OCI-LY1 (cell line): ENCODE measurements around the gene THBS4.

ENCODE experiments used
- H2AFZ ChIP-seq: fragments of 200-600 bp; sonication (generic), shearing (Covaris generic); 2 replicates; pipeline ENCODE4 v1.6.0; 2014; ENCODE audit warnings: antibody characterized with exemption, mild to moderate bottlenecking, low read length
- H3F3A ChIP-seq: fragments of 200-600 bp; sonication (generic), shearing (Covaris generic); 2 replicates; pipeline ENCODE4 v1.6.0; 2014; ENCODE audit warnings: mild to moderate bottlenecking, antibody characterized with exemption, low read length, moderate library complexity; ENCODE audit not compliant: insufficient read depth
- H3K27ac ChIP-seq: fragments of 200-600 bp; sonication (generic); 2 replicates; pipeline ENCODE4 v1.5.1; 2014; ENCODE audit warnings: low read length, mixed run types, mild to moderate bottlenecking, low read depth; ENCODE audit not compliant: poor library complexity, severe bottlenecking
- H3K27me3 ChIP-seq: fragments of 200-600 bp; sonication (generic); 2 replicates; pipeline ENCODE4 v1.6.0; 2014; ENCODE audit warnings: antibody characterized with exemption, mild to moderate bottlenecking, low read length, moderate library complexity; ENCODE audit not compliant: insufficient read depth
- H3K36me3 ChIP-seq: fragments of 200-600 bp; sonication (generic); 2 replicates; pipeline ENCODE4 v1.6.1; 2014; ENCODE audit warnings: mild to moderate bottlenecking, antibody characterized with exemption, low read length, moderate library complexity, mixed read lengths; ENCODE audit not compliant: insufficient read depth
- H3K4me1 ChIP-seq: fragments of 200-600 bp; sonication (generic); 2 replicates; pipeline ENCODE4 v1.5.1; 2014; ENCODE audit warnings: mild to moderate bottlenecking, low read length, moderate library complexity; ENCODE audit not compliant: insufficient read depth, severe bottlenecking
- H3K4me2 ChIP-seq: fragments of 200-600 bp; sonication (generic), shearing (Covaris generic); 2 replicates; pipeline ENCODE4 v1.6.1; 2014; ENCODE audit warnings: low read length
- H3K4me3 ChIP-seq: fragments of 200-600 bp; sonication (generic); 2 replicates; pipeline ENCODE4 v1.5.1; 2014; ENCODE audit warnings: low read length, low read depth, mild to moderate bottlenecking, mixed read lengths; ENCODE audit not compliant: poor library complexity, severe bottlenecking
- H3K79me2 ChIP-seq: fragments of 200-600 bp; shearing (Covaris generic); 2 replicates; pipeline ENCODE4 v1.6.1; 2016; ENCODE audit warnings: mixed run types, low read length, mixed read lengths; ENCODE audit not compliant: insufficient read depth
- H3K9ac ChIP-seq: fragments of 200-600 bp; sonication (generic), shearing (Covaris generic); 2 replicates; pipeline ENCODE4 v1.6.1; 2014; ENCODE audit warnings: mild to moderate bottlenecking, low read length, mixed read lengths
- H3K9me2 ChIP-seq: fragments of 200-600 bp; sonication (generic), shearing (Covaris generic); 2 replicates; pipeline ENCODE4 v1.6.1; 2014; ENCODE audit warnings: low read depth, mild to moderate bottlenecking, low read length, mixed read lengths
- H3K9me3 ChIP-seq: fragments of 200-600 bp; shearing (Covaris generic); 2 replicates; pipeline ENCODE4 v1.6.1; 2014; ENCODE audit warnings: low read length, mixed read lengths
- H4K20me1 ChIP-seq: fragments of 200-600 bp; sonication (generic), shearing (Covaris generic); 2 replicates; pipeline ENCODE4 v1.6.0; 2016; ENCODE audit warnings: mild to moderate bottlenecking, low read length; ENCODE audit not compliant: insufficient read depth
- CTCF ChIP-seq: fragments of 200-600 bp; sonication (generic), shearing (Covaris generic); IDR thresholded peaks from 2 replicates; pipeline ENCODE4 v1.5.1; 2017; ENCODE audit warnings: mild to moderate bottlenecking, antibody characterized with exemption, low read length, moderate library complexity, mixed read lengths
- EZH2 ChIP-seq: fragments of 200-600 bp; sonication (generic), shearing (Covaris generic); IDR thresholded peaks from 2 replicates; pipeline ENCODE4 v1.8.0; 2017; ENCODE audit warnings: borderline replicate concordance, mixed run types, mild to moderate bottlenecking, antibody characterized with exemption, low read length, moderate library complexity, mixed read lengths

THBS4 gene

GRCh38 chr5:79990598-79991507 is 44.3 kb upstream of the THBS4 start, which contains the start of gene MTX3:
MTX3 (minus strand) TSS chr5:79991262; CDS start chr5:79991238, 24 bp downstream.
- Histone ChIP-seq H3K9me2 (no peaks in the 10 kb centered on the region), H4K20me1 (no peaks in the 10 kb centered on the region), H3K4me2 (peak within 1 kb of the TSS; percentile 76), H3K27me3 (no peaks in the 10 kb centered on the region), H3K4me3 (peak within 1 kb of the TSS; percentile 77), H3K36me3 (peaks cover 4% of the 10 kb centered on the region; the same call in 1 of the 2 replicates), H2AFZ (no peak within 1 kb of the TSS), H3K79me2 (no peaks in the 10 kb centered on the region), H3F3A (no peaks in the 10 kb centered on the region), H3K27ac (no peak within 1 kb of the TSS), H3K9me3 (no peaks in the 10 kb centered on the region), H3K4me1 (peaks cover 11% of the 10 kb centered on the region), H3K9ac (peak within 1 kb of the TSS; percentile 77)
- TF ChIP-seq EZH2 (no peak), CTCF (no peak)

- no peak overlapping the region for H3K27ac ChIP-seq
- H3K4me3 ChIP-seq: no peak overlapping the region
- no peaks in the 10 kb centered on the region for H4K20me1 ChIP-seq
- H3K9me2 ChIP-seq: no peaks in the 10 kb centered on the region
- H3K4me1 ChIP-seq: peaks cover 11% of the 10 kb centered on the region
- H3K27me3 ChIP-seq: no peaks in the 10 kb centered on the region
- TF ChIP-seq CTCF (no peak), EZH2 (no peak)
- H3K4me2 ChIP-seq: no peak overlapping the region
- H2AFZ ChIP-seq: no peak overlapping the region
- H3K9ac ChIP-seq: no peak overlapping the region
- no peaks in the 10 kb centered on the region for H3K79me2 ChIP-seq
- no peaks in the 10 kb centered on the region for H3F3A ChIP-seq
- no peaks in the 10 kb centered on the region for H3K9me3 ChIP-seq
- H3K36me3 ChIP-seq: peaks cover 4% of the 10 kb centered on the region; the same call in 1 of the 2 replicates
These were observed 42.1 kb upstream of the THBS4 start for GRCh38 chr5:79992891-79993657.

- no peaks in the 10 kb centered on the region for H3K4me1 ChIP-seq
- H3K9ac ChIP-seq: no peak overlapping the region
- no peaks in the 10 kb centered on the region for H3K9me2 ChIP-seq
- no peaks in the 10 kb centered on the region for H3K36me3 ChIP-seq
- H3F3A ChIP-seq: no peaks in the 10 kb centered on the region
- no peaks in the 10 kb centered on the region for H4K20me1 ChIP-seq
- H3K4me3 ChIP-seq: no peak overlapping the region
- H3K27ac ChIP-seq: no peak overlapping the region
- H3K27me3 ChIP-seq: no peaks in the 10 kb centered on the region
- H2AFZ ChIP-seq: no peak overlapping the region
- TF ChIP-seq CTCF: no peak
- no peaks in the 10 kb centered on the region for H3K79me2 ChIP-seq
- no peaks in the 10 kb centered on the region for H3K9me3 ChIP-seq
- no peak overlapping the region for H3K4me2 ChIP-seq
These were observed 35.4 kb upstream of the THBS4 start for GRCh38 chr5:79999722-80000121.
